Stimulated activated naive B cell treated with anti-CD40 and anti-IgM and Interleukin-4, amounts not matched to agents 10 μg/mL and 1 μg/mL and 100 μg/mL, for 72 hours (primary cell): Measurements from ENCODE around the gene ASB5.

Experiments used
- ATAC-seq, 2 donors: fragments of 150-1000 bp; cut with Tn5 transposase; replicated peaks; 2 replicates each; pipeline ENCODE4 v1.10.0; 2021; ENCODE audit warnings: moderate library complexity in 1 of 2
- DNase-seq: peaks from one replicate; pipeline ENCODE4 v3.0.0; 2021
- H3K27ac Mint-ChIP-seq: one replicate; pipeline ENCODE4 v1.8.0; 2022; ENCODE audit warnings: mild to moderate bottlenecking, mixed read lengths
- H3K27me3 Mint-ChIP-seq, 2 donors: one replicate each; pipeline ENCODE4 v1.8.0; 2022; ENCODE audit warnings: mixed read lengths in 2 of 2
- H3K36me3 Mint-ChIP-seq, 2 donors: one replicate each; pipeline ENCODE4 v1.8.0; 2022; ENCODE audit warnings: mixed read lengths in 2 of 2, mild to moderate bottlenecking in 1 of 2
- H3K4me1 Mint-ChIP-seq, 2 donors: one replicate each; pipeline ENCODE4 v1.8.0; 2022; ENCODE audit warnings: mixed read lengths in 2 of 2, mild to moderate bottlenecking in 1 of 2
- H3K4me3 Mint-ChIP-seq, 2 donors: one replicate each; pipeline ENCODE4 v1.8.0; 2022; ENCODE audit warnings: mild to moderate bottlenecking in 2 of 2, mixed read lengths in 2 of 2, moderate library complexity in 1 of 2
- H3K9me3 Mint-ChIP-seq, 2 donors: one replicate each; pipeline ENCODE4 v1.8.0; 2022; ENCODE audit warnings: mixed read lengths in 2 of 2, mild to moderate bottlenecking in 1 of 2

The ASB5 gene

GRCh38 chr4:176266026-176266425 is 3.0 kb downstream of the ASB5 start:
- no peak overlapping the region for H3K4me3 Mint-ChIP-seq
- no peaks in the 10 kb centered on the region for H3K9me3 Mint-ChIP-seq
- no peak overlapping the region for H3K27ac Mint-ChIP-seq
- peaks cover 0 to 3% of the 10 kb centered on the region in 2 donors for H3K27me3 Mint-ChIP-seq
- DNase-seq (no peak), ATAC-seq (no peak)
- H3K36me3 Mint-ChIP-seq = no peaks in the 10 kb centered on the region
- H3K4me1 Mint-ChIP-seq = peaks cover 0 to 2% of the 10 kb centered on the region in 2 donors

DNA sequence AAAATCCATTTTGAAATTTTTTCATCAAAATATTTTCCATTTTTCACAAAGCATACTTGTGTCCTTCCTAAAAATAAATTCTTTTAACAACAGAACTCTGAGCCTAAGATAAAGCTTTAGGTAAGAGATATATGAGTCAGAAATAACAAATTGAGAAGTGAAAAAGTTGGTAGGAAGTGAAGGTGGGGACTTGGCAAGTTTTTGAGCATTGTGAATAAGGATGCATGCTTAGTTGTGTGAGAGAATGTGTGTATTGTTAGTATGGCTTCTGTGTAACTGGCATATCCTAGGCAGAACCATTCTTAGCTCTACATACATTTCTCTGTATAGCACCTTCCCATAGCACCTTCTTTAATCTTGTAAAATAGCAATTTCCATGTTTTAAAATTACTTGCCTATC is 6.8 kb downstream of the ASB5 start:
- Mint-ChIP-seq H3K27ac (no peak overlapping the region), H3K9me3 (no peaks in the 10 kb centered on the region), H3K4me1 (peaks cover 0 to 3% of the 10 kb centered on the region in 2 donors), H3K4me3 (no peak overlapping the region), H3K36me3 (no peaks in the 10 kb centered on the region), H3K27me3 (peaks cover 0 to 3% of the 10 kb centered on the region in 2 donors)
- peak; percentile 78 to 86 for ATAC-seq
- DNase-seq = no peak

DNA sequence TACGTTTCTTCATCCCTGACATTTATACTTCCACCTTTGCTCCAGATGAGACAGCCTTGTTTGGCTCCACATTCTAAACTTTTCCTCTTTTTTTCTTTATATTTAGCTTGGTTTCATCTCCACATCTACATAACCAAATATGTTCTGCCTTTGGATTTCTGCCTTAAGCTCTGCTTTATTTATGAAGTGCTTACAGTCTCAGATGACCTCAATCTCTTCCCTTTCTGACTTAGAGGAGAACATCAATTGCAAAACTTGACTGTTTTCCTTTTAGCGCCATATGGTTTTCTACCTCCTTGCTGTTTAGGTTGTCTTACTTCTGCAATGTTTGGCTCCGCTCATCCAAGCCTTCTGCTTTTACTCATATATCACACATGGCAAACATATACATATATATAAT is 7.5 kb downstream of the ASB5 start:
- DNase-seq = no peak
- peaks cover 0 to 3% of the 10 kb centered on the region in 2 donors for H3K4me1 Mint-ChIP-seq
- no peak overlapping the region for H3K27ac Mint-ChIP-seq
- no peaks in the 10 kb centered on the region for H3K9me3 Mint-ChIP-seq
- no peak overlapping the region for H3K4me3 Mint-ChIP-seq
- H3K27me3 Mint-ChIP-seq = peaks cover 0 to 3% of the 10 kb centered on the region in 2 donors
- ATAC-seq = no peak
- H3K36me3 Mint-ChIP-seq = no peaks in the 10 kb centered on the region

- no peak overlapping the region for H3K4me3 Mint-ChIP-seq
- peaks cover 0 to 3% of the 10 kb centered on the region in 2 donors for H3K4me1 Mint-ChIP-seq
- H3K9me3 Mint-ChIP-seq = no peaks in the 10 kb centered on the region
- DNase-seq = no peak
- no peak overlapping the region for H3K27ac Mint-ChIP-seq
- no peak for ATAC-seq
- H3K27me3 Mint-ChIP-seq = peaks cover 0 to 3% of the 10 kb centered on the region in 2 donors
- no peaks in the 10 kb centered on the region for H3K36me3 Mint-ChIP-seq
Measured at GRCh38 chr4:176261018-176261417, 8.0 kb downstream of the ASB5 start.

- no peak for DNase-seq
- H3K4me1 Mint-ChIP-seq = peaks cover 0 to 3% of the 10 kb centered on the region in 2 donors
- H3K9me3 Mint-ChIP-seq = no peaks in the 10 kb centered on the region
- no peak overlapping the region for H3K27ac Mint-ChIP-seq
- H3K4me3 Mint-ChIP-seq = no peak overlapping the region
- peak; percentile 65 to 82 for ATAC-seq
- no peaks in the 10 kb centered on the region for H3K36me3 Mint-ChIP-seq
- peaks cover 0 to 3% of the 10 kb centered on the region in 2 donors for H3K27me3 Mint-ChIP-seq
Measured at GRCh38 chr4:176259330-176260090, 9.5 kb downstream of the ASB5 start.

DNA sequence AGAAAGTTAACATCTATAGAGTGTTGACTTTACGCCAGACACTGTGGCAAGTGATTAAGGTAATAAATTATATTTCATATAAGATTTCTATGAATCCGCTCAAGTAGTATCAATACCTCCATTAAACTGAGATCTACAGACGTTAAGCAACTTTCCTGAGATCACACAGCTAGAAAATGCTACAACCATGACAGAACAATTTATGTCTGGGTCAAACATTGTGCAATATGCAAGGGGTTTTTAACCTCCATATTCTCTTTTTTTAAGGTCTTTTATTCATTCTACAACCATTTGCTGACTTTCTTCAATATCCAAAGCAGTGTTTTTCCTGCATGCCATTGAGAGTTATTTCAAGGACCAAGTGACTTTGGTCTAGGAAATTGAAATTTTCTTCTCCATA is 10.9 kb downstream of the ASB5 start:
- peaks cover 0 to 3% of the 10 kb centered on the region in 2 donors for H3K27me3 Mint-ChIP-seq
- H3K36me3 Mint-ChIP-seq = no peaks in the 10 kb centered on the region
- H3K27ac Mint-ChIP-seq = no peak overlapping the region
- H3K9me3 Mint-ChIP-seq = no peaks in the 10 kb centered on the region
- H3K4me3 Mint-ChIP-seq = no peak overlapping the region
- ATAC-seq = no peak
- peaks cover 0 to 3% of the 10 kb centered on the region in 2 donors for H3K4me1 Mint-ChIP-seq
- no peak for DNase-seq

GRCh38 chr4:176256921-176257320 is 12.1 kb downstream of the ASB5 start:
- DNase-seq = no peak
- H3K27me3 Mint-ChIP-seq = peaks cover 0 to 4% of the 10 kb centered on the region in 2 donors
- peaks cover 0 to 2% of the 10 kb centered on the region in 2 donors for H3K4me1 Mint-ChIP-seq
- H3K27ac Mint-ChIP-seq = no peak overlapping the region
- no peaks in the 10 kb centered on the region for H3K9me3 Mint-ChIP-seq
- H3K36me3 Mint-ChIP-seq = no peaks in the 10 kb centered on the region
- ATAC-seq = no peak
- no peak overlapping the region for H3K4me3 Mint-ChIP-seq

GRCh38 chr4:176242764-176243347 is 26.2 kb downstream of the ASB5 start:
- H3K27ac Mint-ChIP-seq = no peak overlapping the region
- no peak overlapping the region for H3K4me3 Mint-ChIP-seq
- no peaks in the 10 kb centered on the region for H3K27me3 Mint-ChIP-seq
- H3K4me1 Mint-ChIP-seq = no peaks in the 10 kb centered on the region
- ATAC-seq (no peak), DNase-seq (no peak)
- no peaks in the 10 kb centered on the region for H3K9me3 Mint-ChIP-seq
- H3K36me3 Mint-ChIP-seq = no peaks in the 10 kb centered on the region

- no peak for ATAC-seq
- DNase-seq = no peak
- Mint-ChIP-seq H3K27ac (no peak overlapping the region), H3K4me3 (no peak overlapping the region), H3K27me3 (no peaks in the 10 kb centered on the region), H3K36me3 (no peaks in the 10 kb centered on the region), H3K9me3 (no peaks in the 10 kb centered on the region), H3K4me1 (no peaks in the 10 kb centered on the region)
Measured at GRCh38 chr4:176241703-176242102, 27.3 kb downstream of the ASB5 start.

DNA sequence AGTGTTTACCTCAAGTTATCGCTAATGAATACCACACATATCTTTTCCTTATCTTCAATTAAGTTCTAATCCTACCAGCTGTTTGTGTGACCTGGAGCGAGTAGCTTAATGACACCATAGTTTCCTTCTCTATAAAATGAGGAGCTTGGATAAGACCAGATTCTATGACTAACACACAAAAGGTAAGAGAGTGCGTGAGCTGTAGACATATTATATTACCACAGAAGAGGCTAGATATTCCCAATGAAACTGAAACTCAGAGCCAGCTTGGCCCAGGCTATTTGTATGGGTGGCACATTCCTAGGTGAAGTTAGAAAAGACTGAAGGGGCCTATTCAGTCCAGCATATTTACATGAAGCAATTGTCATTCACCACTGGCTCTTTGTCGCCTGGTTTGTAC is 30.2 kb downstream of the ASB5 start:
- H3K27me3 Mint-ChIP-seq = peaks cover 4% of the 10 kb centered on the region in 2 donors
- no peaks in the 10 kb centered on the region for H3K4me1 Mint-ChIP-seq
- H3K27ac Mint-ChIP-seq = no peak overlapping the region
- DNase-seq (no peak), ATAC-seq (no peak)
- H3K36me3 Mint-ChIP-seq = no peaks in the 10 kb centered on the region
- no peaks in the 10 kb centered on the region for H3K9me3 Mint-ChIP-seq
- no peak overlapping the region for H3K4me3 Mint-ChIP-seq

- Mint-ChIP-seq H3K36me3 (no peaks in the 10 kb centered on the region), H3K4me3 (no peak overlapping the region), H3K27me3 (peaks cover 6 to 7% of the 10 kb centered on the region in 2 donors), H3K27ac (no peak overlapping the region), H3K9me3 (no peaks in the 10 kb centered on the region), H3K4me1 (no peaks in the 10 kb centered on the region)
- ATAC-seq (no peak), DNase-seq (no peak)
Measured at GRCh38 chr4:176238157-176238610, 30.8 kb downstream of the ASB5 start.

- no peak for DNase-seq
- no peak for ATAC-seq
- H3K27me3 Mint-ChIP-seq = peaks cover 6 to 7% of the 10 kb centered on the region in 2 donors
- H3K4me3 Mint-ChIP-seq = no peak overlapping the region
- H3K36me3 Mint-ChIP-seq = no peaks in the 10 kb centered on the region
- H3K9me3 Mint-ChIP-seq = no peaks in the 10 kb centered on the region
- H3K27ac Mint-ChIP-seq = no peak overlapping the region
- no peaks in the 10 kb centered on the region for H3K4me1 Mint-ChIP-seq
Measured at GRCh38 chr4:176236946-176237345, 32.1 kb downstream of the ASB5 start.

GRCh38 chr4:176230836-176231235 is 38.2 kb downstream of the ASB5 start:
- no peaks in the 10 kb centered on the region for H3K36me3 Mint-ChIP-seq
- ATAC-seq (no peak), DNase-seq (no peak)
- peaks cover 6 to 21% of the 10 kb centered on the region in 2 donors for H3K27me3 Mint-ChIP-seq
- no peaks in the 10 kb centered on the region for H3K9me3 Mint-ChIP-seq
- H3K4me1 Mint-ChIP-seq = no peaks in the 10 kb centered on the region
- H3K4me3 Mint-ChIP-seq = no peak overlapping the region
- no peak overlapping the region for H3K27ac Mint-ChIP-seq

- Mint-ChIP-seq H3K9me3 (no peaks in the 10 kb centered on the region), H3K36me3 (no peaks in the 10 kb centered on the region), H3K27ac (no peak overlapping the region), H3K4me1 (no peaks in the 10 kb centered on the region), H3K27me3 (peaks cover 6 to 23% of the 10 kb centered on the region in 2 donors), H3K4me3 (no peak overlapping the region)
- ATAC-seq (no peak), DNase-seq (no peak)
Measured at GRCh38 chr4:176229645-176230044, 39.4 kb downstream of the ASB5 start.

- no peak for ATAC-seq
- H3K4me3 Mint-ChIP-seq = no peak overlapping the region
- peaks cover 0 to 16% of the 10 kb centered on the region in 2 donors for H3K27me3 Mint-ChIP-seq
- no peak for DNase-seq
- no peaks in the 10 kb centered on the region for H3K36me3 Mint-ChIP-seq
- H3K9me3 Mint-ChIP-seq = no peaks in the 10 kb centered on the region
- no peaks in the 10 kb centered on the region for H3K4me1 Mint-ChIP-seq
- H3K27ac Mint-ChIP-seq = no peak overlapping the region
Measured at GRCh38 chr4:176226736-176227135, 42.3 kb downstream of the ASB5 start.
